Liver (tissue), 9 donors: Measurements from ENCODE around the gene IL33. TPM values are rescaled to one million over a fixed set of nuclear protein-coding genes. Genes with fewer than 3 reads are reported as not detected.

ENCODE experiments used
- DNase-seq: peaks from one replicate; pipeline ENCODE4 v3.0.0-alpha.2; 2017; ENCODE audit warnings: low spot score
- H3K27ac ChIP-seq, 2 donors: one replicate each; pipeline ENCODE4 v1.7.0; 2013; ENCODE audit warnings: inconsistent platforms in 2 of 2, low read length in 2 of 2, control low read depth in 1 of 2, low read depth in 1 of 2, mild to moderate bottlenecking in 1 of 2
- H3K27me3 ChIP-seq, 4 donors: one replicate each; pipeline versions ENCODE4 v1.6.1 to v1.7.0; 2013; ENCODE audit warnings: low read length in 3 of 4, inconsistent platforms in 1 of 4, mild to moderate bottlenecking in 1 of 4, moderate library complexity in 1 of 4; ENCODE audit not compliant: control insufficient read depth in 4 of 4, insufficient read depth in 4 of 4
- H3K36me3 ChIP-seq, 4 donors: one replicate each; pipeline versions ENCODE4 v1.6.1 to v1.7.0; 2013; ENCODE audit warnings: low read length in 3 of 4, mild to moderate bottlenecking in 3 of 4, low read depth in 1 of 4, moderate library complexity in 1 of 4; ENCODE audit not compliant: control insufficient read depth in 4 of 4, insufficient read depth in 3 of 4
- H3K4me1 ChIP-seq, 4 donors: one replicate each; pipeline versions ENCODE4 v1.6.1 to v1.7.0; 2013; ENCODE audit warnings: low read length in 3 of 4, mild to moderate bottlenecking in 3 of 4, moderate library complexity in 1 of 4; ENCODE audit not compliant: control insufficient read depth in 4 of 4, insufficient read depth in 4 of 4
- H3K4me3 ChIP-seq, 3 donors: one replicate each; pipeline versions ENCODE4 v1.6.1 to v1.7.0; 2013; ENCODE audit warnings: low read length in 3 of 3, control low read depth in 1 of 3, low read depth in 1 of 3, mild to moderate bottlenecking in 1 of 3
- H3K9ac ChIP-seq, 2 donors: one replicate each; pipeline ENCODE4 v1.7.0; 2013; ENCODE audit warnings: low read length in 2 of 2, mild to moderate bottlenecking in 2 of 2, moderate library complexity in 2 of 2, control low read depth in 1 of 2, low read depth in 1 of 2
- H3K9me3 ChIP-seq, 4 donors: one replicate each; pipeline versions ENCODE4 v1.6.1 to v1.7.0; 2013; ENCODE audit warnings: low read length in 3 of 4; ENCODE audit not compliant: control insufficient read depth in 4 of 4
- ATF3 ChIP-seq: IDR thresholded peaks from 2 replicates; pipeline ENCODE4 v1.6.1; 2016; ENCODE audit warnings: antibody characterized with exemption
- EGR1 ChIP-seq, 2 donors: IDR thresholded peaks; 2 replicates each; pipeline ENCODE4 v1.6.1; 2016 to 2018; ENCODE audit warnings: antibody characterized with exemption in 2 of 2, low read depth in 2 of 2
- FOXA1 ChIP-seq: IDR thresholded peaks from 2 replicates; pipeline ENCODE4 v1.6.1; 2016; ENCODE audit warnings: antibody characterized with exemption
- GABPA ChIP-seq, 2 donors: IDR thresholded peaks in 1 of 2; conservative IDR thresholded peaks in 1 of 2; 2 replicates each; pipeline ENCODE4 v1.6.1; 2016; ENCODE audit warnings: antibody characterized with exemption in 2 of 2, mild to moderate bottlenecking in 1 of 2, moderate library complexity in 1 of 2
- HNF4A ChIP-seq, 2 donors: conservative IDR thresholded peaks; 2 replicates each; pipeline ENCODE4 v1.6.1; 2016; ENCODE audit warnings: antibody characterized with exemption in 2 of 2, mild to moderate bottlenecking in 2 of 2
- NR2F2 ChIP-seq: IDR thresholded peaks from 2 replicates; pipeline ENCODE4 v1.6.1; 2016; ENCODE audit warnings: antibody characterized with exemption
- RAD21 ChIP-seq, 2 donors: IDR thresholded peaks; 2 replicates each; pipeline ENCODE4 v1.6.1; 2016; ENCODE audit warnings: antibody characterized with exemption in 2 of 2, mild to moderate bottlenecking in 2 of 2
- REST ChIP-seq: IDR thresholded peaks from 2 replicates; pipeline ENCODE4 v1.6.1; 2016; ENCODE audit warnings: antibody characterized with exemption, mild to moderate bottlenecking
- RXRA ChIP-seq, 2 donors: IDR thresholded peaks; 2 replicates each; pipeline ENCODE4 v1.6.1; 2017 to 2018; ENCODE audit warnings: antibody characterized with exemption in 2 of 2, mild to moderate bottlenecking in 1 of 2
- TAF1 ChIP-seq: conservative IDR thresholded peaks from 2 replicates; pipeline ENCODE4 v1.6.1; 2016; ENCODE audit warnings: antibody characterized with exemption, mild to moderate bottlenecking
- ZBTB33 ChIP-seq: IDR thresholded peaks from 2 replicates; pipeline ENCODE4 v1.6.1; 2016; ENCODE audit warnings: antibody characterized with exemption
- WGBS: extraction: QIAGEN DNeasy Blood & Tissue Kit; methylation state at CpG from one replicate; pipeline ENCODE4 v1.1.7; 2013; 5-methylcytosine and 5-hydroxymethylcytosine counted together
- polyA plus RNA-seq, 2 donors: library from polyadenylated mRNA; stranded (reverse) in 1 of 2; unstranded in 1 of 2; fragments of 200-250 nt in 1 of 2; fragments of >200 nt in 1 of 2; fragmentation: Nextera tagmentation in 1 of 2; extraction: Ambion mirVana in 1 of 2; gene quantifications; one replicate each; pipeline versions ENCODE4 v1.2.1 to v1.2.3, GENCODE V29; 2013 to 2015
- total RNA-seq, 2 donors: library from RNA; depleted of rRNA; stranded (reverse); fragments of >200 nt; gene quantifications; one replicate each; pipeline ENCODE4 v1.2.3, GENCODE V29; 2014
- TF ChIP-seq, protein P1 (sequence below): fragments of 150-350 bp; IDR thresholded peaks from 2 replicates; pipeline ENCODE4 v1.5.1; 2017; ENCODE audit warnings: improper control_type of control experiment, low read depth, low read length; ENCODE audit not compliant: missing input control
- TF ChIP-seq, protein P2 (sequence below): IDR thresholded peaks from 2 replicates; pipeline ENCODE4 v1.6.1; 2016; ENCODE audit warnings: antibody characterized with exemption
- donor health status: healthy.
- donor health status: healthy.
- donor health status: healthy.
- donor health status: healthy.
- donor health status: healthy.

Gene IL33
- total RNA-seq (10 to 100 TPM; 15.3 to 20.0 TPM), polyA plus RNA-seq (10 to 100 TPM; 13.6 to 17.4 TPM)

DNA sequence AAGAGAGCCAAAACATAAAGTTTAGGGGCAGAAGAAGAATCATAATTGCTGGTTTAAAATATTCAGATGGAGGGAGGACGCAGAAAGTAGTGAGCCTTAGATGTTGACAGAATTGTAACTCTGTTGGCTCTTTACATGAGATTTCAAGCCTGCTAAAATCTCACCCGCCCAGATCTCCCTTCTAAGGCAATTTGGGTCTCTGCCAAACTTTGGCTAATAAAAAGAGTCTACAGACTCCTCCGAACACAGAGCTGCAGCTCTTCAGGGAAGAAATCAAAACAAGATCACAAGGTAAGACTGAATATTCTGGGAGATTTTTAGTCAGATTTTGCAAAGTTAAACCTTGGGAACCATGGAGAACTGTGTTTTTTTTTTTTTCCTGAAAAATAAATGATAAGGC lies at the start of gene IL33:
Gene IL33, plus strand, starts transcription at position 246 of the 400 bp plus-strand sequence. CDS start 25,888 bp downstream, outside the sequence.
- Histone ChIP-seq H3K9ac (no peak within 1 kb of the TSS), H3K4me3 (peak within 1 kb of the TSS in 1 of 3 donors; percentile 24), H3K27me3 (no peaks in the 10 kb centered on the region), H3K4me1 (no peaks in the 10 kb centered on the region), H3K36me3 (no peaks in the 10 kb centered on the region), H3K27ac (peak within 1 kb of the TSS in 1 of 2 donors; percentile 5), H3K9me3 (no peaks in the 10 kb centered on the region)
- TF ChIP-seq RAD21 (IDR thresholded peaks at IDR 0.05), result no peak
- WGBS, result 72% methylated on average over 3 of the region's 3 CpGs
- DNase-seq, result no peak

- Histone ChIP-seq H3K4me1 (no peaks in the 10 kb centered on the region), H3K9ac (no peak overlapping the region), H3K36me3 (no peaks in the 10 kb centered on the region), H3K4me3 (no peak overlapping the region), H3K27ac (no peak overlapping the region), H3K9me3 (peaks cover 0 to 7% (median 4%) of the 10 kb centered on the region in 4 donors), H3K27me3 (no peaks in the 10 kb centered on the region)
- WGBS, result 22% methylated on average over 1 of the region's 1 CpG
- no peak for DNase-seq
- TF ChIP-seq NR2F2 (no peak), RXRA (IDR thresholded peaks at IDR 0.05) (no peak), ZBTB33 (no peak), GABPA (IDR thresholded peaks at IDR 0.05 in 1 of 2, conservative IDR thresholded peaks at IDR 0.05 in 1 of 2) (no peak), FOXA1 (no peak)
- TF ChIP-seq, protein P1, sequence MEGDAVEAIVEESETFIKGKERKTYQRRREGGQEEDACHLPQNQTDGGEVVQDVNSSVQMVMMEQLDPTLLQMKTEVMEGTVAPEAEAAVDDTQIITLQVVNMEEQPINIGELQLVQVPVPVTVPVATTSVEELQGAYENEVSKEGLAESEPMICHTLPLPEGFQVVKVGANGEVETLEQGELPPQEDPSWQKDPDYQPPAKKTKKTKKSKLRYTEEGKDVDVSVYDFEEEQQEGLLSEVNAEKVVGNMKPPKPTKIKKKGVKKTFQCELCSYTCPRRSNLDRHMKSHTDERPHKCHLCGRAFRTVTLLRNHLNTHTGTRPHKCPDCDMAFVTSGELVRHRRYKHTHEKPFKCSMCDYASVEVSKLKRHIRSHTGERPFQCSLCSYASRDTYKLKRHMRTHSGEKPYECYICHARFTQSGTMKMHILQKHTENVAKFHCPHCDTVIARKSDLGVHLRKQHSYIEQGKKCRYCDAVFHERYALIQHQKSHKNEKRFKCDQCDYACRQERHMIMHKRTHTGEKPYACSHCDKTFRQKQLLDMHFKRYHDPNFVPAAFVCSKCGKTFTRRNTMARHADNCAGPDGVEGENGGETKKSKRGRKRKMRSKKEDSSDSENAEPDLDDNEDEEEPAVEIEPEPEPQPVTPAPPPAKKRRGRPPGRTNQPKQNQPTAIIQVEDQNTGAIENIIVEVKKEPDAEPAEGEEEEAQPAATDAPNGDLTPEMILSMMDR, result no peak
Measured at GRCh38 chr9:6171667-6172066, 43.9 kb upstream of the IL33 start.

- no peak for DNase-seq
- peaks cover 0 to 7% (median 4%) of the 10 kb centered on the region in 4 donors for H3K9me3 ChIP-seq
- no peaks in the 10 kb centered on the region for H3K27me3 ChIP-seq
- H3K4me1 ChIP-seq, result no peaks in the 10 kb centered on the region
- no peak overlapping the region for H3K27ac ChIP-seq
- no peak overlapping the region for H3K4me3 ChIP-seq
- H3K36me3 ChIP-seq, result no peaks in the 10 kb centered on the region
- H3K9ac ChIP-seq, result no peak overlapping the region
- TF ChIP-seq TAF1 (no peak), HNF4A (conservative IDR thresholded peaks at IDR 0.05) (no peak), ZBTB33 (no peak), GABPA (IDR thresholded peaks at IDR 0.05 in 1 of 2, conservative IDR thresholded peaks at IDR 0.05 in 1 of 2) (no peak), RAD21 (IDR thresholded peaks at IDR 0.05) (no peak), RXRA (IDR thresholded peaks at IDR 0.05) (no peak), ATF3 (no peak), EGR1 (IDR thresholded peaks at IDR 0.05; ENCODE audit: low read depth in 2 of 2) (no peak), REST (no peak)
- TF ChIP-seq, protein P2, sequence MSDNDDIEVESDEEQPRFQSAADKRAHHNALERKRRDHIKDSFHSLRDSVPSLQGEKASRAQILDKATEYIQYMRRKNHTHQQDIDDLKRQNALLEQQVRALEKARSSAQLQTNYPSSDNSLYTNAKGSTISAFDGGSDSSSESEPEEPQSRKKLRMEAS, result no peak
- TF ChIP-seq, protein P1, result no peak
Measured at GRCh38 chr9:6173914-6174313, 41.7 kb upstream of the IL33 start.
